GM21526 (cell line): Measurements from ENCODE around the gene CDHR4.
"Not testable (repeated sequence)": the region's sequence is repeated elsewhere in the genome, so short reads cannot be mapped to it uniquely, and the experiment has no call there.

Source experiments
- ATAC-seq: cut with Tn5 transposase; IDR thresholded peaks from one replicate; pipeline ENCODE4 v1.9.1; 2021; ENCODE audit warnings: moderate library complexity; ENCODE audit not compliant: unreplicated experiment, low FRiP score

Gene CDHR4

GRCh38 chr3:49780975-49781365 lies 18.7 kb downstream of the CDHR4 start:
- ATAC-seq = not testable (repeated sequence)

- no peak for ATAC-seq
Measured at GRCh38 chr3:49780080-49780974, 19.3 kb downstream of the CDHR4 start.

GRCh38 chr3:49779358-49780079 lies 20.2 kb downstream of the CDHR4 start:
- no peak for ATAC-seq

- ATAC-seq = not testable (repeated sequence)
Measured at GRCh38 chr3:49776101-49776500, 23.6 kb downstream of the CDHR4 start.

- ATAC-seq = no peak
Measured at GRCh38 chr3:49775538-49775937, 24.1 kb downstream of the CDHR4 start.

GRCh38 chr3:49772703-49773102 lies 27.0 kb downstream of the CDHR4 start:
- no peak for ATAC-seq

GRCh38 chr3:49771340-49771938 lies 28.2 kb downstream of the CDHR4 start:
- no peak for ATAC-seq

- ATAC-seq = no peak
Measured at GRCh38 chr3:49769926-49770325, 29.7 kb downstream of the CDHR4 start.

- ATAC-seq = no peak
Measured at GRCh38 chr3:49769286-49769915, 30.3 kb downstream of the CDHR4 start.

GRCh38 chr3:49763981-49764380 lies 35.7 kb downstream of the CDHR4 start:
- ATAC-seq = no peak

GRCh38 chr3:49761661-49762060 lies 38.0 kb downstream of the CDHR4 start:
- ATAC-seq = no peak

GRCh38 chr3:49759226-49759625 lies 40.4 kb downstream of the CDHR4 start:
- no peak for ATAC-seq

- ATAC-seq = no peak
Measured at GRCh38 chr3:49757197-49757596, 42.5 kb downstream of the CDHR4 start.

- ATAC-seq = no peak
Measured at GRCh38 chr3:49756036-49756435, 43.6 kb downstream of the CDHR4 start.

GRCh38 chr3:49754536-49754935 lies 45.1 kb downstream of the CDHR4 start:
- ATAC-seq = no peak

- no peak for ATAC-seq
Measured at GRCh38 chr3:49751501-49751900, 48.2 kb downstream of the CDHR4 start.

GRCh38 chr3:49750056-49750455 lies 49.6 kb downstream of the CDHR4 start:
- no peak for ATAC-seq

GRCh38 chr3:49748874-49749273 lies 50.8 kb downstream of the CDHR4 start:
- ATAC-seq = not testable (repeated sequence)

GRCh38 chr3:49747792-49748480 lies 51.7 kb downstream of the CDHR4 start:
- no peak for ATAC-seq

- ATAC-seq = no peak
Measured at GRCh38 chr3:49745986-49746385, 53.7 kb downstream of the CDHR4 start.
